GM23338 (cell line): ENCODE results near the gene METRN. TPM values are rescaled to one million over a fixed set of nuclear protein-coding genes. Genes with fewer than 3 reads are reported as not detected.

ENCODE experiments used
- ATAC-seq: fragments of 200-7000 bp; cut with Tn5 transposase; 3 replicates; pipeline ENCODE4 v1.9.1; 2020
- DNase-seq: peaks from one replicate; pipeline ENCODE4 v3.0.0-alpha.2; 2015; ENCODE audit warnings: low spot score
- H2AFZ ChIP-seq: fragments of 200-600 bp; sonication (generic); 2 replicates; pipeline ENCODE4 v1.8.0; 2016; ENCODE audit warnings: antibody characterized with exemption, mild to moderate bottlenecking, moderate library complexity
- H3F3A ChIP-seq: fragments of 200-600 bp; sonication (generic); replicated peaks from 2 replicates; pipeline ENCODE4 v1.8.0; 2017; ENCODE audit warnings: antibody characterized with exemption, mixed run types, low read depth
- H3K27ac ChIP-seq: fragments of 200-600 bp; sonication (generic); 2 replicates; pipeline ENCODE4 v1.6.1; 2016; ENCODE audit warnings: low read depth
- H3K27me3 ChIP-seq: fragments of 200-600 bp; sonication (generic); 2 replicates; pipeline ENCODE4 v1.8.0; 2016; ENCODE audit warnings: mild to moderate bottlenecking, mixed run types, moderate library complexity; ENCODE audit not compliant: insufficient read depth
- H3K36me3 ChIP-seq: fragments of 200-600 bp; sonication (generic); 2 replicates; pipeline ENCODE4 v1.8.0; 2016; ENCODE audit warnings: mild to moderate bottlenecking; ENCODE audit not compliant: insufficient read depth
- H3K4me1 ChIP-seq: fragments of 200-600 bp; sonication (generic); 2 replicates; pipeline ENCODE4 v1.8.0; 2016; ENCODE audit warnings: mild to moderate bottlenecking, moderate library complexity; ENCODE audit not compliant: insufficient read depth
- H3K4me2 ChIP-seq: fragments of 200-600 bp; sonication (generic); 2 replicates; pipeline ENCODE4 v1.7.1; 2017; ENCODE audit warnings: mixed run types
- H3K4me3 ChIP-seq: fragments of 200-600 bp; sonication (generic); 2 replicates; pipeline ENCODE4 v1.6.1; 2016; ENCODE audit warnings: mixed run types
- H3K79me2 ChIP-seq: fragments of 200-600 bp; sonication (generic); replicated peaks from 2 replicates; pipeline ENCODE4 v1.8.0; 2017; ENCODE audit warnings: mild to moderate bottlenecking; ENCODE audit not compliant: insufficient read depth
- H3K9me2 ChIP-seq: fragments of 200-600 bp; sonication (generic); 2 replicates; pipeline ENCODE4 v1.8.0; 2017; ENCODE audit not compliant: insufficient read depth
- H4K20me1 ChIP-seq: fragments of 200-600 bp; sonication (generic); replicated peaks from 2 replicates; pipeline ENCODE4 v1.8.0; 2017; ENCODE audit warnings: mild to moderate bottlenecking; ENCODE audit not compliant: insufficient read depth
- H3K27ac Mint-ChIP-seq: 2 replicates; pipeline ENCODE4 v1.8.0; 2020; ENCODE audit warnings: inconsistent platforms, mild to moderate bottlenecking, moderate library complexity, mixed read lengths
- H3K27me3 Mint-ChIP-seq: 3 replicates; pipeline ENCODE4 v1.8.0; 2022; ENCODE audit warnings: low read depth, mild to moderate bottlenecking, moderate library complexity, mixed read lengths, inconsistent platforms; ENCODE audit not compliant: insufficient read depth, poor library complexity
- H3K36me3 Mint-ChIP-seq: 3 replicates; pipeline ENCODE4 v1.8.0; 2021; ENCODE audit warnings: low read depth, mild to moderate bottlenecking, inconsistent platforms, moderate library complexity, mixed read lengths
- H3K4me1 Mint-ChIP-seq: 3 replicates; pipeline ENCODE4 v1.8.0; 2020; ENCODE audit warnings: mild to moderate bottlenecking, inconsistent platforms, mixed read lengths
- H3K4me3 Mint-ChIP-seq: 3 replicates; pipeline ENCODE4 v1.8.0; 2021; ENCODE audit warnings: moderate library complexity, mild to moderate bottlenecking, inconsistent platforms, mixed read lengths
- H3K9me3 Mint-ChIP-seq: 3 replicates; pipeline ENCODE4 v1.8.0; 2020; ENCODE audit warnings: moderate library complexity, mild to moderate bottlenecking, inconsistent platforms, mixed read lengths
- CREB1 ChIP-seq: fragments of 250-450 bp; sonication (Bioruptor Pico); IDR thresholded peaks from 2 replicates; pipeline ENCODE4 v1.5.0; 2020; ENCODE audit warnings: low read depth, mild to moderate bottlenecking, moderate library complexity
- EZH2 ChIP-seq: fragments of 200-600 bp; sonication (generic); IDR thresholded peaks from one replicate; pipeline ENCODE4 v1.8.0; 2017; ENCODE audit warnings: antibody characterized with exemption, mild to moderate bottlenecking, low read depth; ENCODE audit not compliant: unreplicated experiment
- EZH2phosphoT487 ChIP-seq: fragments of 200-600 bp; sonication (generic); IDR thresholded peaks from one replicate; pipeline ENCODE4 v1.8.1; 2018; ENCODE audit warnings: antibody characterized with exemption; ENCODE audit not compliant: unreplicated experiment
- JUNB ChIP-seq: IDR thresholded peaks from one replicate; pipeline ENCODE4 v1.6.1; 2016; ENCODE audit warnings: antibody characterized with exemption; ENCODE audit not compliant: unreplicated experiment
- NANOG ChIP-seq: IDR thresholded peaks from 2 replicates; pipeline ENCODE4 v1.6.1; 2016; ENCODE audit warnings: antibody characterized with exemption, borderline replicate concordance
- STAT1 ChIP-seq: IDR thresholded peaks from one replicate; pipeline ENCODE4 v1.6.1; 2016; ENCODE audit warnings: antibody characterized with exemption; ENCODE audit not compliant: unreplicated experiment
- ZNF331 ChIP-seq: fragments of 250-450 bp; sonication (Bioruptor Pico); IDR thresholded peaks from 2 replicates; pipeline ENCODE4 v1.5.0; 2020; ENCODE audit warnings: low read depth, mild to moderate bottlenecking, moderate library complexity
- polyA plus RNA-seq: library from polyadenylated mRNA; unstranded; fragments of >200 nt; fragmentation: Nextera tagmentation; extraction: Ambion mirVana; gene quantifications from 2 replicates; pipeline ENCODE4 v1.2.1, GENCODE V29; 2016
- total RNA-seq: library from RNA; depleted of rRNA; stranded (reverse); fragments of >200 nt; shearing (Covaris generic); gene quantifications from 2 replicates; pipeline ENCODE4 v1.2.3, GENCODE V29; 2014
- TF ChIP-seq, protein P1 (sequence below): IDR thresholded peaks from 2 replicates; pipeline ENCODE4 v1.6.1; 2016; ENCODE audit warnings: antibody characterized with exemption
- TF ChIP-seq, protein P2 (sequence below): fragments of 250-450 bp; sonication (Bioruptor Pico); IDR thresholded peaks from 2 replicates; pipeline ENCODE4 v1.5.0; 2020; ENCODE audit warnings: mild to moderate bottlenecking, moderate library complexity
- TF ChIP-seq, protein P3 (sequence below): IDR thresholded peaks from one replicate; pipeline ENCODE4 v1.6.1; 2018; ENCODE audit warnings: antibody characterized with exemption; ENCODE audit not compliant: unreplicated experiment

The METRN gene
- total and polyA plus RNA-seq, 2 experiments from 2014 or later = 18.7 to 33.0 TPM

DNA sequence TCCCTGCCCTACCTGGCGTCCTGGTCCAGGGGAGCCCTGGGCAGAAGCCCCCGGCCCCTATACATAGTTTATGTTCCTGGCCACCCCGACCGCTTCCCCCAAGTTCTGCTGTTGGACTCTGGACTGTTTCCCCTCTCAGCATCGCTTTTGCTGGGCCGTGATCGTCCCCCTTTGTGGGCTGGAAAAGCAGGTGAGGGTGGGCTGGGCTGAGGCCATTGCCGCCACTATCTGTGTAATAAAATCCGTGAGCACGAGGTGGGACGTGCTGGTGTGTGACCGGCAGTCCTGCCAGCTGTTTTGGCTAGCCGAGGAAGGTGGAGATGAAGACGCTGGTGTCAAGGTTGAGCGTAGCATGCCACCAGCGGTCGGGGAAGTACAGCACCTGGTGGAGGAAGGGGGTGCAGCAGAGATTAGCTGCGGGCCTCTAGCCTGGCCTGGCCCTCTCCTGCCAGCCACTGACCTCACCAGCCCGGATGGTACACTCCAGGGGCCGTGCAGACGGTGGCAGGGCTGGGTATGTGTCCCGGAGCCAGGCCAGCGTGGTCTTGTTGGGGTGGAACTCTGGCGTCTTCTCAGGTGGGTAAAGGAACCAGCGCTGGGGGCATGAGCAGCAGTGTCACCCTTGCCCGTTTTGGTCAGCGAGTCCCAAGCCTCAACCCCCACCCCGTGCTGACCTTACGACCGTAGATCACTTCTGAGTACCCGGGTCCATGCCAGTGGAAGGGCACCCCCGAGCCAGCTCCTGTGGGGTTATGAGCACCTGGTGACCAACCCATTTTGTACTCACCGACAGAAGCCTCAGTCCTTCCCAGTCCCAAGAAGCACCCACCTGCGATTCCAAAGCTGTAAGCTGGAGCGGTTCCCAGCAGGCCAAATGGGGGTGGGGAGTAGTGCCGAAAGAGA lies 32.2 kb upstream of the METRN start (continued):
- TF ChIP-seq, protein P1, sequence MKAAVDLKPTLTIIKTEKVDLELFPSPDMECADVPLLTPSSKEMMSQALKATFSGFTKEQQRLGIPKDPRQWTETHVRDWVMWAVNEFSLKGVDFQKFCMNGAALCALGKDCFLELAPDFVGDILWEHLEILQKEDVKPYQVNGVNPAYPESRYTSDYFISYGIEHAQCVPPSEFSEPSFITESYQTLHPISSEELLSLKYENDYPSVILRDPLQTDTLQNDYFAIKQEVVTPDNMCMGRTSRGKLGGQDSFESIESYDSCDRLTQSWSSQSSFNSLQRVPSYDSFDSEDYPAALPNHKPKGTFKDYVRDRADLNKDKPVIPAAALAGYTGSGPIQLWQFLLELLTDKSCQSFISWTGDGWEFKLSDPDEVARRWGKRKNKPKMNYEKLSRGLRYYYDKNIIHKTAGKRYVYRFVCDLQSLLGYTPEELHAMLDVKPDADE = no peak
- TF ChIP-seq NANOG = no peak

DNA sequence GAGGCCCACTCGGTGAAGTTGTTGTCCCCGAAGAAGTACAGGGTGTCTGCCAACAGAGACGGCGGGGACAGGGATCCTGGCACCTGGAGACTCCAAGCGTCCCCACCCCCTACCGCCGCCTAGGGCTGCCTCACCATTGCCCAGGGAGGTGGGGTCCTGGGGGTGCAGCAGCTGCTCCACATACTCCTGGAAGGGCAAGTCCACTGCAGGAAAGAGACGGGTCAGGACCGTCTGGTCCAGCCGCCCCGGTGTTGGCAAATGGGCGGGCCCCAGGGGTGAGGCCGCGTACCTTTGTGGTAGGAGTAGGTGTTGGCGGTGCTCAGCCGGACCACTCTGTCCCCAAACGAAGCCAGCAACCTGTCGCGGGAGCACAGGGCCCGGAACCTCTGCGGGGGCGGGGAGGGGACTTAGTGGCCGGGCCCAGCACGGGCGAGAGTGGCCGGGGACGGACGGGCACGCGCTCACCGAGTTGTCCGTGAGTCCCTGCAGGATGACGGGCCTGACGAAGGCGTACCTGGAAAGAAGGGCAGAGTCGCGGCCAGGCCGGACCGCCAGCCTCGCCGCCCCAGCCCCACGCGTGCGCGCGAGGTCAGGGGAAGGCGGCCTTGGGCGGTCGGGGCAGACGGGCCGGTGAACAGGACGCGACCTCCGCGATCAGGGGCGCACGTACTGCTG lies 31.4 kb upstream of the METRN start:
- Histone ChIP-seq H3K4me2 (peak overlapping the region; percentile 84), H2AFZ (no peak overlapping the region), H3K4me3 (peak overlapping the region; percentile 72), H3K4me1 (peaks cover 5% of the 10 kb centered on the region; the same call in 1 of the 2 replicates), H3K79me2 (peaks cover 9% of the 10 kb centered on the region; the same call in 1 of the 2 replicates), H3K36me3 (no peaks in the 10 kb centered on the region; the same call in 1 of the 2 replicates), H3F3A (peaks cover 24% of the 10 kb centered on the region), H3K27me3 (no peaks in the 10 kb centered on the region), H3K27ac (peak overlapping the region; percentile 59; the same call in 1 of the 2 replicates), H3K9me2 (no peaks in the 10 kb centered on the region), H4K20me1 (peaks cover 14% of the 10 kb centered on the region; the same call in 1 of the 2 replicates)
- Mint-ChIP-seq H3K27ac (0 out of 2 replicates have a peak overlapping the region, but pooled peaks have one; percentile 23), H3K27me3 (peaks cover 23% of the 10 kb centered on the region), H3K9me3 (no peaks in the 10 kb centered on the region; the same call in 1 of the 3 replicates), H3K36me3 (peaks cover 34% of the 10 kb centered on the region), H3K4me1 (peaks cover 20% of the 10 kb centered on the region), H3K4me3 (peak overlapping the region; percentile 84)
- ATAC-seq (no peak), DNase-seq (no peak)
- TF ChIP-seq JUNB (no peak), STAT1 (no peak), ZNF331 (no peak), EZH2 (no peak), CREB1 (CRISPR knock-in tag) (no peak), EZH2phosphoT487 (no peak)
- TF ChIP-seq, protein P2, sequence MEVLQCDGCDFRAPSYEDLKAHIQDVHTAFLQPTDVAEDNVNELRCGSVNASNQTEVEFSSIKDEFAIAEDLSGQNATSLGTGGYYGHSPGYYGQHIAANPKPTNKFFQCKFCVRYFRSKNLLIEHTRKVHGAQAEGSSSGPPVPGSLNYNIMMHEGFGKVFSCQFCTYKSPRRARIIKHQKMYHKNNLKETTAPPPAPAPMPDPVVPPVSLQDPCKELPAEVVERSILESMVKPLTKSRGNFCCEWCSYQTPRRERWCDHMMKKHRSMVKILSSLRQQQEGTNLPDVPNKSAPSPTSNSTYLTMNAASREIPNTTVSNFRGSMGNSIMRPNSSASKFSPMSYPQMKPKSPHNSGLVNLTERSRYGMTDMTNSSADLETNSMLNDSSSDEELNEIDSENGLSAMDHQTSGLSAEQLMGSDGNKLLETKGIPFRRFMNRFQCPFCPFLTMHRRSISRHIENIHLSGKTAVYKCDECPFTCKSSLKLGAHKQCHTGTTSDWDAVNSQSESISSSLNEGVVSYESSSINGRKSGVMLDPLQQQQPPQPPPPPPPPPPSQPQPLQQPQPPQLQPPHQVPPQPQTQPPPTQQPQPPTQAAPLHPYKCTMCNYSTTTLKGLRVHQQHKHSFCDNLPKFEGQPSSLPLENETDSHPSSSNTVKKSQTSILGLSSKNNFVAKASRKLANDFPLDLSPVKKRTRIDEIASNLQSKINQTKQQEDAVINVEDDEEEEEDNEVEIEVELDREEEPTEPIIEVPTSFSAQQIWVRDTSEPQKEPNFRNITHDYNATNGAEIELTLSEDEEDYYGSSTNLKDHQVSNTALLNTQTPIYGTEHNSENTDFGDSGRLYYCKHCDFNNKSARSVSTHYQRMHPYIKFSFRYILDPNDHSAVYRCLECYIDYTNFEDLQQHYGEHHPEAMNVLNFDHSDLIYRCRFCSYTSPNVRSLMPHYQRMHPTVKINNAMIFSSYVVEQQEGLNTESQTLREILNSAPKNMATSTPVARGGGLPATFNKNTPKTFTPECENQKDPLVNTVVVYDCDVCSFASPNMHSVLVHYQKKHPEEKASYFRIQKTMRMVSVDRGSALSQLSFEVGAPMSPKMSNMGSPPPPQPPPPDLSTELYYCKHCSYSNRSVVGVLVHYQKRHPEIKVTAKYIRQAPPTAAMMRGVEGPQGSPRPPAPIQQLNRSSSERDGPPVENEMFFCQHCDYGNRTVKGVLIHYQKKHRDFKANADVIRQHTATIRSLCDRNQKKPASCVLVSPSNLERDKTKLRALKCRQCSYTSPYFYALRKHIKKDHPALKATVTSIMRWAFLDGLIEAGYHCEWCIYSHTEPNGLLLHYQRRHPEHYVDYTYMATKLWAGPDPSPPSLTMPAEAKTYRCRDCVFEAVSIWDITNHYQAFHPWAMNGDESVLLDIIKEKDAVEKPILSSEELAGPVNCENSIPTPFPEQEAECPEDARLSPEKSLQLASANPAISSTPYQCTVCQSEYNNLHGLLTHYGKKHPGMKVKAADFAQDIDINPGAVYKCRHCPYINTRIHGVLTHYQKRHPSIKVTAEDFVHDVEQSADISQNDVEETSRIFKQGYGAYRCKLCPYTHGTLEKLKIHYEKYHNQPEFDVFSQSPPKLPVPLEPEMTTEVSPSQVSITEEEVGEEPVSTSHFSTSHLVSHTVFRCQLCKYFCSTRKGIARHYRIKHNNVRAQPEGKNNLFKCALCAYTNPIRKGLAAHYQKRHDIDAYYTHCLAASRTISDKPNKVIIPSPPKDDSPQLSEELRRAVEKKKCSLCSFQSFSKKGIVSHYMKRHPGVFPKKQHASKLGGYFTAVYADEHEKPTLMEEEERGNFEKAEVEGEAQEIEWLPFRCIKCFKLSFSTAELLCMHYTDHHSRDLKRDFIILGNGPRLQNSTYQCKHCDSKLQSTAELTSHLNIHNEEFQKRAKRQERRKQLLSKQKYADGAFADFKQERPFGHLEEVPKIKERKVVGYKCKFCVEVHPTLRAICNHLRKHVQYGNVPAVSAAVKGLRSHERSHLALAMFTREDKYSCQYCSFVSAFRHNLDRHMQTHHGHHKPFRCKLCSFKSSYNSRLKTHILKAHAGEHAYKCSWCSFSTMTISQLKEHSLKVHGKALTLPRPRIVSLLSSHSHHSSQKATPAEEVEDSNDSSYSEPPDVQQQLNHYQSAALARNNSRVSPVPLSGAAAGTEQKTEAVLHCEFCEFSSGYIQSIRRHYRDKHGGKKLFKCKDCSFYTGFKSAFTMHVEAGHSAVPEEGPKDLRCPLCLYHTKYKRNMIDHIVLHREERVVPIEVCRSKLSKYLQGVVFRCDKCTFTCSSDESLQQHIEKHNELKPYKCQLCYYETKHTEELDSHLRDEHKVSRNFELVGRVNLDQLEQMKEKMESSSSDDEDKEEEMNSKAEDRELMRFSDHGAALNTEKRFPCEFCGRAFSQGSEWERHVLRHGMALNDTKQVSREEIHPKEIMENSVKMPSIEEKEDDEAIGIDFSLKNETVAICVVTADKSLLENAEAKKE = no peak
- TF ChIP-seq, protein P1 = no peak
- TF ChIP-seq, protein P3, sequence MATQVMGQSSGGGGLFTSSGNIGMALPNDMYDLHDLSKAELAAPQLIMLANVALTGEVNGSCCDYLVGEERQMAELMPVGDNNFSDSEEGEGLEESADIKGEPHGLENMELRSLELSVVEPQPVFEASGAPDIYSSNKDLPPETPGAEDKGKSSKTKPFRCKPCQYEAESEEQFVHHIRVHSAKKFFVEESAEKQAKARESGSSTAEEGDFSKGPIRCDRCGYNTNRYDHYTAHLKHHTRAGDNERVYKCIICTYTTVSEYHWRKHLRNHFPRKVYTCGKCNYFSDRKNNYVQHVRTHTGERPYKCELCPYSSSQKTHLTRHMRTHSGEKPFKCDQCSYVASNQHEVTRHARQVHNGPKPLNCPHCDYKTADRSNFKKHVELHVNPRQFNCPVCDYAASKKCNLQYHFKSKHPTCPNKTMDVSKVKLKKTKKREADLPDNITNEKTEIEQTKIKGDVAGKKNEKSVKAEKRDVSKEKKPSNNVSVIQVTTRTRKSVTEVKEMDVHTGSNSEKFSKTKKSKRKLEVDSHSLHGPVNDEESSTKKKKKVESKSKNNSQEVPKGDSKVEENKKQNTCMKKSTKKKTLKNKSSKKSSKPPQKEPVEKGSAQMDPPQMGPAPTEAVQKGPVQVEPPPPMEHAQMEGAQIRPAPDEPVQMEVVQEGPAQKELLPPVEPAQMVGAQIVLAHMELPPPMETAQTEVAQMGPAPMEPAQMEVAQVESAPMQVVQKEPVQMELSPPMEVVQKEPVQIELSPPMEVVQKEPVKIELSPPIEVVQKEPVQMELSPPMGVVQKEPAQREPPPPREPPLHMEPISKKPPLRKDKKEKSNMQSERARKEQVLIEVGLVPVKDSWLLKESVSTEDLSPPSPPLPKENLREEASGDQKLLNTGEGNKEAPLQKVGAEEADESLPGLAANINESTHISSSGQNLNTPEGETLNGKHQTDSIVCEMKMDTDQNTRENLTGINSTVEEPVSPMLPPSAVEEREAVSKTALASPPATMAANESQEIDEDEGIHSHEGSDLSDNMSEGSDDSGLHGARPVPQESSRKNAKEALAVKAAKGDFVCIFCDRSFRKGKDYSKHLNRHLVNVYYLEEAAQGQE = no peak
